ENCODE results near the gene HAUS2. TPM values are rescaled to one million over a fixed set of nuclear protein-coding genes. Genes with fewer than 3 reads are reported as not detected.

The HAUS2 gene
- total RNA-seq (1 to 10 TPM; 6.2 to 9.0 (median 8.3) TPM), polyA plus RNA-seq (1 to 10 TPM; 5.4 to 6.1 TPM)

GRCh38 chr15:42548249-42549031, at the start of gene HAUS2, which contains the start of gene LRRC57:
Gene HAUS2, plus strand, starts transcription at chr15:42548838. Its CDS starts 35 bp downstream, at chr15:42548873.
Gene LRRC57, minus strand, starts transcription at chr15:42548793. Its CDS starts 359 bp downstream, at chr15:42548434.
- H3K27ac ChIP-seq = peak within 1 kb of the TSS; percentile 75 to 87 (median 78)
- DNase-seq (peak; percentile 80 to 96 (median 90)), ATAC-seq (peak; percentile 93 to 98 (median 98)), FAIRE-seq (no peak)
- peaks cover 0 to 10% (median 4%) of the 10 kb centered on the region in 3 donors for H3K36me3 ChIP-seq
- TF ChIP-seq, protein P1, sequence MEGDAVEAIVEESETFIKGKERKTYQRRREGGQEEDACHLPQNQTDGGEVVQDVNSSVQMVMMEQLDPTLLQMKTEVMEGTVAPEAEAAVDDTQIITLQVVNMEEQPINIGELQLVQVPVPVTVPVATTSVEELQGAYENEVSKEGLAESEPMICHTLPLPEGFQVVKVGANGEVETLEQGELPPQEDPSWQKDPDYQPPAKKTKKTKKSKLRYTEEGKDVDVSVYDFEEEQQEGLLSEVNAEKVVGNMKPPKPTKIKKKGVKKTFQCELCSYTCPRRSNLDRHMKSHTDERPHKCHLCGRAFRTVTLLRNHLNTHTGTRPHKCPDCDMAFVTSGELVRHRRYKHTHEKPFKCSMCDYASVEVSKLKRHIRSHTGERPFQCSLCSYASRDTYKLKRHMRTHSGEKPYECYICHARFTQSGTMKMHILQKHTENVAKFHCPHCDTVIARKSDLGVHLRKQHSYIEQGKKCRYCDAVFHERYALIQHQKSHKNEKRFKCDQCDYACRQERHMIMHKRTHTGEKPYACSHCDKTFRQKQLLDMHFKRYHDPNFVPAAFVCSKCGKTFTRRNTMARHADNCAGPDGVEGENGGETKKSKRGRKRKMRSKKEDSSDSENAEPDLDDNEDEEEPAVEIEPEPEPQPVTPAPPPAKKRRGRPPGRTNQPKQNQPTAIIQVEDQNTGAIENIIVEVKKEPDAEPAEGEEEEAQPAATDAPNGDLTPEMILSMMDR (IDR thresholded peaks at IDR 0.05) = no peak
- H3K9me3 ChIP-seq = no peaks in the 10 kb centered on the region
- intact Hi-C loops (cut with DNase I) = no loop called here
- H3K27me3 ChIP-seq = no peaks in the 10 kb centered on the region
- peak within 1 kb of the TSS; percentile 79 to 97 (median 88) for H3K4me3 ChIP-seq
- H3K4me1 ChIP-seq = peaks cover 5 to 17% (median 15%) of the 10 kb centered on the region in 3 donors
- 0% methylated on average over 67 to 71 of the region's 71 CpGs for WGBS, 2 donors

DNA sequence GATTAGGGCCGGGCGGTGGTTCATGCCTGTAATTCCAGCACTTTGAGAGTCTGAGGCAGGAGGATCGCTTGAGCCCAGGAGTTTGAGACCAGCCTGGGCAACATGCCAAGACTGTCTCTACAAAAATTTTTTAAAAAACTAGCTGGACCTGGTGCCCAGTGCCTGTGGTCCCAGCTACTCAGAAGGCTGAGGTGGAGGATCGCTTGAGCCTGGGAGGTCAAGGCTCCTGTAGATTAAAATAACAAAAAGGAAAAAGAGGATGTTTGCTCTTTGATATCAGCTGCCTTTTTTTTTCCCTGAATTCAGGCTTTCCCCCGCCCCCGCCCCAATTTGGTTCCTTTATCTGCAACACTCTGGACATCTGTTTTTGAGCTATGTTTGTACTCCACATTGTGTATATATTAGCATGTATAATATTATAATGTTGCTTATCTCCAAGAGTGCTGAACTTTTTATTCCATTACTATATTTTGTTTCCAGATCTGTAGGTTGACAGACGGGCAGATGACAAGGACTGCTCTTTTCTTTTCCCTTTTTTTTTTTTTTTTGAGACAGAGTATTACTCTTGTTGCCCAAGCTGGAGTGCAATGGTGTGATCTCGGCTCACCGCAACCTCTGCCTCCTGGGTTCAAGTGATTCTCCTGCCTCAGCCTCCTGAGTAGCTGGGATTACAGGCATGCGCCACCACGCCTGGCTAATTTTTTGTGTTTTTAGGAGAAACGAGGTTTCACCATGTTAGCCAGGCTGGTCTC, 48.6 kb upstream of the HAUS2 start:
- Histone ChIP-seq H3K27ac (peak overlapping the region in 2 of 4 donors; percentile 23 to 41), H3K9me3 (no peaks in the 10 kb centered on the region), H3K4me3 (no peak overlapping the region), H3K4me1 (peaks cover 0 to 13% (median 5%) of the 10 kb centered on the region in 3 donors), H3K27me3 (no peaks in the 10 kb centered on the region), H3K36me3 (no peaks in the 10 kb centered on the region)
- TF ChIP-seq, protein P1 (IDR thresholded peaks at IDR 0.05) = no peak
- intact Hi-C loops (cut with DNase I) = no loop called here
- WGBS, 2 donors = 61 to 70% methylated on average over 12 of the region's 12 CpGs
- DNase-seq (no peak), FAIRE-seq (no peak), ATAC-seq (no peak)

- no peaks in the 10 kb centered on the region for H3K9me3 ChIP-seq
- DNase-seq (no peak), FAIRE-seq (no peak), ATAC-seq (no peak)
- intact Hi-C loops (cut with DNase I) = no loop called here
- no peak overlapping the region for H3K4me3 ChIP-seq
- 47 to 52% methylated on average over 4 of the region's 4 CpGs for WGBS, 2 donors
- no peaks in the 10 kb centered on the region for H3K27me3 ChIP-seq
- TF ChIP-seq, protein P1 (IDR thresholded peaks at IDR 0.05) = no peak
- H3K36me3 ChIP-seq = no peaks in the 10 kb centered on the region
- H3K4me1 ChIP-seq = peaks cover 0 to 13% (median 0%) of the 10 kb centered on the region in 3 donors
- H3K27ac ChIP-seq = no peak overlapping the region
Measured at GRCh38 chr15:42502477-42502876, 46.2 kb upstream of the HAUS2 start.

DNA sequence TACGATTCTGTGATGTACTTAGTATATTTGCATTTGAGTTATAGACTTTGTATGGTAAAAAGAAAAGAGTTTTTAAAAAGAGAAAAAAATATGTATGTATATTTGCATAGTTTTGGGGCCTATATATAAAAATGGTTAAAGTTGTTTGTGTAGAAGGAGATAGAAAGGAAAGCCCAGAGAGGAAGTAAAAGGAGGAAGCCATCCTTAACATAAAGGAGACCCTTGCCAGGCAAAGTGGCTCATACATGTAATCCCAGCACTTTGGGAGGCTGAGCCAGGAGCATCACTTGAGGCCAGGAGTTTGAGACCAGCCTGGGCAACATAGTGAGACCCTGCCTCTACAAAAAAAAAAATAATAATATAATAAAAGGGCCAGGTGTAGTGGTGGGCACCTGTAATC, 44.8 kb upstream of the HAUS2 start:
- ATAC-seq = no peak
- WGBS, 2 donors = 62 to 78% methylated on average over 1 of the region's 1 CpG
- no peak for FAIRE-seq

More for the DNA sequence above, 44.8 kb upstream of the HAUS2 start:
- Histone ChIP-seq H3K4me3 (no peak overlapping the region), H3K27me3 (no peaks in the 10 kb centered on the region), H3K4me1 (peaks cover 0 to 13% (median 0%) of the 10 kb centered on the region in 3 donors), H3K27ac (no peak overlapping the region), H3K9me3 (no peaks in the 10 kb centered on the region), H3K36me3 (no peaks in the 10 kb centered on the region)
- intact Hi-C loops (cut with DNase I) = no loop called here
- no peak for DNase-seq
- TF ChIP-seq, protein P1 (IDR thresholded peaks at IDR 0.05) = no peak

Measured in pancreas (tissue), 10 donors.